Nephron progenitor cell (in vitro differentiated cells): ENCODE results near the gene SORT1.

Experiments used
- DNase-seq: peaks from one replicate; pipeline ENCODE4 v3.0.0; 2021
- H3K27ac Mint-ChIP-seq: 2 replicates; pipeline ENCODE4 v1.8.0; 2021; ENCODE audit warnings: mild to moderate bottlenecking, moderate library complexity, mixed read lengths
- H3K27me3 Mint-ChIP-seq: 2 replicates; pipeline ENCODE4 v1.8.0; 2021; ENCODE audit warnings: mild to moderate bottlenecking, low read depth, mixed read lengths; ENCODE audit not compliant: poor library complexity
- H3K36me3 Mint-ChIP-seq: 2 replicates; pipeline ENCODE4 v1.8.0; 2021; ENCODE audit warnings: low read depth, mixed read lengths
- H3K4me1 Mint-ChIP-seq: 2 replicates; pipeline ENCODE4 v1.8.0; 2021; ENCODE audit warnings: mixed read lengths
- H3K4me3 Mint-ChIP-seq: 2 replicates; pipeline ENCODE4 v1.8.0; 2021; ENCODE audit warnings: mild to moderate bottlenecking, moderate library complexity, mixed read lengths
- H3K9me3 Mint-ChIP-seq: 2 replicates; pipeline ENCODE4 v1.8.0; 2021; ENCODE audit warnings: mild to moderate bottlenecking, moderate library complexity, mixed read lengths
- CTCF ChIP-seq: fragments of 200-600 bp; sonication (generic); IDR thresholded peaks from 2 replicates; pipeline ENCODE4 v1.5.0; 2021; ENCODE audit warnings: antibody characterized with exemption

The SORT1 gene

GRCh38 chr1:109269212-109269980, 128.3 kb downstream of the SORT1 start:
- no peak for TF ChIP-seq CTCF

DNA sequence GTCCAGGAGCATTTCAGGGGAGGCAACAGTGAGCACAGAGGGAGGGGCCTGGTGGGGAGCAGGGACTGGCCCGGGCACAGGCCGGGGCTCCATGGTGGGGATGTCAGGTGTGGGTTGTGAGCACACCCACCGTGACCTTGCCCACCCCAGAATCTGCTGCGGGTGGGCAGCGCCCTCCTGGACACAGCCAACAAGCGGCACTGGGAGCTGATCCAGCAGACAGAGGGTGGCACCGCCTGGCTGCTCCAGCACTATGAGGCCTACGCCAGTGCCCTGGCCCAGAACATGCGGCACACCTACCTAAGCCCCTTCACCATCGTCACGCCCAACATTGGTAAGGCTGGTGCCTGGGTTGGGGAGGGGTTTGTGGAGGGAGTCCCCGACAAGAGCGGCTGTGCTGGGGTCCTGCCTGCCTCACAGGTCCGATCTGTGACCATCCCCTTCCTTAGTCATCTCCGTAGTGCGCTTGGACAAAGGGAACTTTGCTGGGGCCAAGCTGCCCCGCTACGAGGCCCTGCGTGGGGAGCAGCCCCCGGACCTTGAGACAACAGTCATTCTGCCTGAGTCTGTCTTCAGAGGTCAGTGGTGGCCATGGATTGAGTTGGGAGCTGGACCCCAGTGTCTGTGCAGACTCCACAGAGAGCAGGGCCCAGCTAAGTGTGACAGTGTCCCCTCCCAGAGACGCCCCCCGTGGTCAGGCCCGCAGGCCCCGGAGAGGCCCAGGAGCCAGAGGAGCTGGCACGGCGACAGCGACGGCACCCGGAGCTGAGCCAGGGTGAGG, 129.1 kb downstream of the SORT1 start:
- Mint-ChIP-seq H3K27ac (no peak overlapping the region), H3K27me3 (peaks cover 3% of the 10 kb centered on the region), H3K36me3 (peaks cover 13% of the 10 kb centered on the region), H3K4me1 (peaks cover 25% of the 10 kb centered on the region), H3K9me3 (no peaks in the 10 kb centered on the region), H3K4me3 (no peak overlapping the region)
- no peak for DNase-seq
- no peak for TF ChIP-seq CTCF

More at GRCh38 chr1:109269212-109269980, 128.3 kb downstream of the SORT1 start:
- Mint-ChIP-seq H3K36me3 (peaks cover 20% of the 10 kb centered on the region), H3K27me3 (peaks cover 3% of the 10 kb centered on the region), H3K4me1 (peaks cover 28% of the 10 kb centered on the region), H3K4me3 (no peak overlapping the region), H3K9me3 (no peaks in the 10 kb centered on the region), H3K27ac (no peak overlapping the region)
- DNase-seq = no peak

DNA sequence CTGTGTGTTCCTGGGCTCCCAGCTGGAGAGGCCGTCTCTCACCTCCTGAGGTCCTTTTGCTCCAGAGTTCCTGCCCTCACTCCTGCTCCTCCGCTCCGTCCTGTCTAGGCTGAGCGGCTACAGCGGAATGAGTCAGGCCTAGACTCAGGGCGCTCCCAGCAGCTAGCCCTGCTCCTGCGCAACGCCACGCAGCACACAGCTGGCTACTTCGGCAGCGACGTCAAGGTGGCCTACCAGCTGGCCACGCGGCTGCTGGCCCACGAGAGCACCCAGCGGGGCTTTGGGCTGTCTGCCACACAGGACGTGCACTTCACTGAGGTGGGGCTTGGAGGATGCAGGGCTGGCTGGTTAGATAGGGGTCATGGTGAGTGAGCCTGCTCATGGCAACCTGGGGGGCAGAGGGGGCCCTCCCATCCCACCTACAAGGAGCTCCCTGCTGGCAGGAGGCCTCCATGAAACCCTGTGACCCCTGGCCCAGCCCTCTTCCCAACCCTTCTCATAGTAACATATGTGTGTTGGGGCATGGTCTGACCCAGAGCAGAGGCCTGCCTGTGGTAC, 129.9 kb downstream of the SORT1 start:
- peaks cover 24% of the 10 kb centered on the region for H3K4me1 Mint-ChIP-seq
- no peak overlapping the region for H3K4me3 Mint-ChIP-seq
- DNase-seq = no peak

DNA sequence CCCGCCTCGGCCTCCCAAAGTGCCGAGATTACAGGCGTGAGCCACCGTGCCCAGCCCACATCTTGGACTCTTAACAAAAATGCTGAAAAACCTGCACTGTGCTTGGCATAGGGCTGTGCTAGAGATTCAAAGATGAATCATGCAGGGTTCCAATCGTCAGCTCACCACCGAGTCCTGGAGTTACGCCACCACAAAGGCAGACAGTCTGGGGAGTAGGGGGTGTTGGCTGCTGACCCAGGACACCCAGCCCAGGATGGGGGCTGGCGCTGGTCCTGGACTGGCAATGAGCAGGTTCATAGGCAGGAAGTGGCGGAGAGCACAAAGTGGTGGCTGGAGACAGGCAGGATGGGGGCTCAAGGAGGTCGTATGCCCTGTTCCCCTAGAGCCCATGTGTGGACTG, 130.8 kb downstream of the SORT1 start:
- peaks cover 6% of the 10 kb centered on the region for H3K27me3 Mint-ChIP-seq

More for the DNA sequence above, 129.9 kb downstream of the SORT1 start:
- TF ChIP-seq CTCF = no peak
- Mint-ChIP-seq H3K9me3 (no peaks in the 10 kb centered on the region), H3K36me3 (peaks cover 13% of the 10 kb centered on the region), H3K27me3 (peaks cover 6% of the 10 kb centered on the region), H3K27ac (peak overlapping the region; percentile 88)

GRCh38 chr1:109265741-109266330, 131.9 kb downstream of the SORT1 start:
- peaks cover 7% of the 10 kb centered on the region for H3K4me1 Mint-ChIP-seq
- peaks cover 13% of the 10 kb centered on the region for H3K36me3 Mint-ChIP-seq
- no peak overlapping the region for H3K27ac Mint-ChIP-seq
- no peak for DNase-seq
- H3K9me3 Mint-ChIP-seq = no peaks in the 10 kb centered on the region
- H3K27me3 Mint-ChIP-seq = peaks cover 6% of the 10 kb centered on the region
- H3K4me3 Mint-ChIP-seq = no peak overlapping the region
- TF ChIP-seq CTCF = no peak

More for the DNA sequence above, 130.8 kb downstream of the SORT1 start:
- no peak for DNase-seq
- no peak for TF ChIP-seq CTCF
- H3K36me3 Mint-ChIP-seq = peaks cover 13% of the 10 kb centered on the region
- no peak overlapping the region for H3K4me3 Mint-ChIP-seq
- peaks cover 16% of the 10 kb centered on the region for H3K4me1 Mint-ChIP-seq
- peak overlapping the region; percentile 25 for H3K27ac Mint-ChIP-seq
- no peaks in the 10 kb centered on the region for H3K9me3 Mint-ChIP-seq
